ENCODE results near the gene SPSB3.

GRCh38 chr16:1768061-1768766, 14.2 kb downstream of the SPSB3 start:
- TF ChIP-seq POLR2AphosphoS5 (IDR thresholded peaks at IDR 0.05) (no peak), CTCF (IDR thresholded peaks at IDR 0.05) (no peak), POLR2A (IDR thresholded peaks at IDR 0.05) (no peak), EP300 (IDR thresholded peaks at IDR 0.05) (no peak)
